Measurements from ENCODE around the gene PXYLP1.

Gene PXYLP1

DNA sequence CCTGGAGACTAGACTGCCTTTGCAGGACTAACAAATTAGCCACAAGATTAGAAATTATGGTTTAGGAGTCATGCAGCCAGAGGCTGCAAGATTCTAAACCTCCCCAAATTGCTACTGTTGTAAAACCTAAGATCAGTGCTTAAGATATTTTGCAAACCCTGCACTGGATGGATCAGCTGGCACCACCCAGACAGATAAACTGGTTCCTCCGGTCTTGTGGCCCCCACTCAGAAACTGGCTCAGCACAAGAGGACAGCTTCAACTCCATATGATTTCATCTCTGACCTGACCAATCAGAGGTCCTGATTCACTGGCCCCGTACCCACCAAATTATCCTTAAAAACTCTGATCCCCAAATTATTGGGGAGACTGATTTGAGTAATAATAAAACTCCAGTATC, 19.5 kb upstream of the PXYLP1 start:
- no peak for TF ChIP-seq POLR2A (IDR thresholded peaks at IDR 0.05; ENCODE audit: low read depth, low read length)
- FAIRE-seq: no peak
- DNase-seq (ENCODE audit: insufficient read length): no peak

DNA sequence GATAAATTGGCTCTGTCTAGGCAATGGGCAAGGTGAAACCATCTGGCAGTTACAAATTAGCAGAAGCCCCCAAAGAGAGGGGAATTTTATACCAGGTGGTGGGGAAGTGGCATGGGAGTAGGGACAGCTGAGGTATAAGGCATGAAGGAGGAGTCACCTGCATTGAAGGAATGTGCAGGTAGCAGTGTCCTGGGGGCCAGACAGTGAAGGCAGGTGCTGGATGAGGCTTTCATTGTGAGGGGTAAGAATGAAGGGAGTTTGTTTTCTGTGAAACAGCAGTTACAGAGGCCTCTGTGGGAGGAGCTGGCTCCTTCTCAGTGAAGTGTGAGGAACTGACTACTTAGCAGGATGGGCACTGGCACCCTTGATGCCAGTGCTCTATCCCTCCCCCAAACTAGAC, 19.1 kb upstream of the PXYLP1 start:
- TF ChIP-seq TAF1 (IDR thresholded peaks at IDR 0.05; ENCODE audit: borderline replicate concordance, low read depth, low read length): no peak
- no peak for TF ChIP-seq POLR2AphosphoS5 (IDR thresholded peaks at IDR 0.05; ENCODE audit: low read depth, low read length)
- TF ChIP-seq POLR2A (IDR thresholded peaks at IDR 0.05; ENCODE audit: low read depth, low read length): no peak
- no peak for FAIRE-seq

DNA sequence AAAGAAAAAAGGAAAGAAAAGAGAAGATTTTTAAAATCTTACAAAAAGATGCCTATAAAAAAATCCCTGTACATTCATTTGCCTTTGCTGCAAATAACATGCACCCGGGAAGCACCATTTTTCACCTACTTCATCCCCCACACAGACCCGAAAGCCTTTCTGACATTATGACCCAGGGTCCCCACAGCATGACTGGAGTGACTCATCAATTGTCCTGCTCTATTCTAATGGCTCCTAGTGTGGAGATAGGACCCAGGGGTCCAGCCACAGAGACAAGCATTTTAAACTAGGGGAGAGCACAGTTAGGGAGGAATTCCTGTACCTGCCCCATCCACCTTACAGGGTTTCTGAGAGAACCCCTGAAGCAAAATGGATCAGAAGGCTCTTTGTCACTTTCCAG, 14.7 kb upstream of the PXYLP1 start:
- TF ChIP-seq TAF1 (IDR thresholded peaks at IDR 0.05; ENCODE audit: borderline replicate concordance, low read depth, low read length): no peak
- no peak for TF ChIP-seq POLR2A (IDR thresholded peaks at IDR 0.05; ENCODE audit: low read depth, low read length)
- TF ChIP-seq POLR2AphosphoS5 (IDR thresholded peaks at IDR 0.05; ENCODE audit: low read depth, low read length): no peak
- no peak for FAIRE-seq
- DNase-seq (ENCODE audit: insufficient read length): no peak

More for the DNA sequence above, 19.1 kb upstream of the PXYLP1 start:
- no peak for DNase-seq (ENCODE audit: insufficient read length)

DNA sequence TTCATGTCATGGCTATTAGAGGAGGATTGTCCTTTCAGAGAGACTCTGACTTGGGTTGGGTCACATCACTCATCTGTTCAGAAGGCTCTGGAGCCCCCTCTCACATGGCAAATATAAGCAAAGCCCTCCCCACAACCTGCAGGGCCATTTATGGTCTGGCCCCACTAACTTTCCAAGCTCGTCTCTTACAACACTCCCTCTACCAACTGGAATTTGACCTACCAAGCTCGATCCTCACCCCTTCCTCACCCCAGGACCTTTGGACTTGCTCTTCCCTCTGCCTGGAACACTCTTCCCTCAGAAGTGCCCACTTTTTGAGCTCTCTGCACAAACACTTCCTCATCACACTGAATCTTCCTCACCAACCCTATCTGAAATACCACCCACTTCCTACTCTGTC, 14.2 kb upstream of the PXYLP1 start:
- FAIRE-seq: no peak
- TF ChIP-seq POLR2A (IDR thresholded peaks at IDR 0.05; ENCODE audit: low read depth, low read length) (no peak), POLR2AphosphoS5 (IDR thresholded peaks at IDR 0.05; ENCODE audit: low read depth, low read length) (no peak), TAF1 (IDR thresholded peaks at IDR 0.05; ENCODE audit: borderline replicate concordance, low read depth, low read length) (no peak)

DNA sequence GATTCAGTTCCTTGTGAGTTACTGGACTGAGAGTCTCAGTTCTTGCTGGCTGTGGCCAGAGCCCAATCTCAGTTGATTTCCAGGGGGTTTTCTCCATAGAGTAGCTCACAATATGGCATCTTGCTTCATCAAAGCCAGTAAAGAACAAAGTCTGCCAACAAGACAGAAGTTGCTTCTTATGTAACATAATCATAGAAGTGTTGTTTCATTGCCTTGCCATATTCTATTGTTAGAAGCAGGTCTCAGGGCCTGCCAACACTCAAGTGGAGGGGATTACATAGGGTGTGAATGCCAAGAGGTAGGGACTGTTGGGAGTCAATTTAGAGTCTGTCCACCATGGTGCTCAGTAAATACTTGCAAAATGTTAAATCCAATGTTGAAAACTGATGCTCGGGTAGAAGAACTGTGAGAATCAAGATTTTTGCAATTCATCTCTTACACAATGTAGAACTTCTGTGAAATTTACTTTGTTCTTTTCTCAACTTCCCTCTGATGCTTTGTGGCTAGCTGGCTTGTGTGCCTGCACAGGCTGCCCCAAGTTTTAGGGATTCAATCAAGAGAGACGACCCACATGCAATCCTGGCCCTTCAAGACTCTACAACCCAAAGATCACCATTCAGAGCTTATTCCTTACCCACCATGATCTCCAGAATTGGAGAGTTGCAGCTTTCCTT, 13.3 kb upstream of the PXYLP1 start:
- DNase-seq (ENCODE audit: insufficient read length) (no peak), FAIRE-seq (no peak)
- TF ChIP-seq TAF1 (IDR thresholded peaks at IDR 0.05; ENCODE audit: borderline replicate concordance, low read depth, low read length): no peak
- TF ChIP-seq POLR2A (IDR thresholded peaks at IDR 0.05; ENCODE audit: low read depth, low read length): no peak
- no peak for TF ChIP-seq POLR2AphosphoS5 (IDR thresholded peaks at IDR 0.05; ENCODE audit: low read depth, low read length)

More for the DNA sequence above, 14.2 kb upstream of the PXYLP1 start:
- DNase-seq (ENCODE audit: insufficient read length): no peak

DNA sequence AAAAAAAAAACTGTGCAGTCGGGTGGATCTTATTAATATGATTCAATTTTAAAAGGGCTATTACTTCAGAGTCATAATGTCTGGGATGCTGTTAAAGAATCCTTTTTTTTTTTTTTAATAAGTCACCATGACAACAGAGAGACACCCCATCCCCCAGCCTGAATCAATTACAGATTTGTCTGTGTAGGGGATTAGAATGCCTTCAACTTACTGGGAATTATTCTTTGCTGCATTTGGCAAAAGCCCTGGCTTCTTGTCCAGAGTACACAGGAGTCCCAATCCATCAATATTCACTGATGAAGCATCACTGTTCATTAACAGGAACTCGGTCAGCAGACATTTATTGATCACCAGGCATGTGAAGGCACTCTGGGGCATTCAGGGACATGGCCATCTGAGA, 12.7 kb upstream of the PXYLP1 start:
- no peak for FAIRE-seq
- DNase-seq (ENCODE audit: insufficient read length): no peak
- TF ChIP-seq TAF1 (IDR thresholded peaks at IDR 0.05; ENCODE audit: borderline replicate concordance, low read depth, low read length) (no peak), POLR2AphosphoS5 (IDR thresholded peaks at IDR 0.05; ENCODE audit: low read depth, low read length) (no peak), POLR2A (IDR thresholded peaks at IDR 0.05; ENCODE audit: low read depth, low read length) (no peak)

DNA sequence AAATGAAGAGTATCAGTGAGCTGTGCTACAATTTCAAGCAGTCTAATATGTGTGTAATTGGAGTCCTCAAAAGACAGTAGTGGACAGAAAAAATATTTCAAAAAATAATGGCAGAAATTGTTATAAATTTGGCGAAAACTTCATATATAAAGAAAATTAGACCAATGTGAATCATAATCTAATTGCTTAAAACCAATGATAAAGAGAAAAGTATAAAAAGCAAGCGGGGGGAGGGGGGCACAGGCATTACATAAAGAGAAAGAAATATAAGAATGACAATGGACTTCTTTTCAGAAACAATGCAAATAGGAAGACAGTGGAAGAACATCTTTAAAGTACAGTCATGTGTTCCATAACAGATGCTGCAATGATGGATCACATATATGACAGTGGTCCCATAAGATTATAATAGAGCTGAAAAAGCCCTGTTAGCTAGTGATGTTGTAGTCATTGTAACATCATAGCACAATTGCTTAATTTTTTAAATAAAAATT, 7.9 kb upstream of the PXYLP1 start:
- FAIRE-seq (no peak), DNase-seq (ENCODE audit: insufficient read length) (no peak)
- TF ChIP-seq TAF1 (IDR thresholded peaks at IDR 0.05; ENCODE audit: borderline replicate concordance, low read depth, low read length) (no peak), POLR2A (IDR thresholded peaks at IDR 0.05; ENCODE audit: low read depth, low read length) (no peak), POLR2AphosphoS5 (IDR thresholded peaks at IDR 0.05; ENCODE audit: low read depth, low read length) (no peak)

DNA sequence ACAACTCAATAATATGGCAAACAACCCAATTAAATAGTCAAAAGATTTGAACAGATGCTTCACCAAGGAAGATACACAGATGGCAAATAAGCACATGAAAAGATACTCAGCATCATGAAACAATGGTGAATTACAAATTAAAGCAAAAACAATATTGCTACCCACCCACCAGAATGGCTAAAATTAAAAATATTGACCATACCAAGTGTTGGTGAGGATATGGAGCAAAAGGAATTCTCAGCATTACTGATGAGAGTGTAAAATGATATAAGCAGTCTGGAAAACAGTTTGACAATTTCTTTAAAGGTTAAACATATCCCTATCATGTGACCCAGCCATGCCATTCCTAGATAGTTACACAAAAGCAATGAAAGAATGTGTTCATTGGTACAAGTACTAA, 5.7 kb upstream of the PXYLP1 start:
- FAIRE-seq: no peak
- TF ChIP-seq POLR2A (IDR thresholded peaks at IDR 0.05; ENCODE audit: low read depth, low read length) (no peak), POLR2AphosphoS5 (IDR thresholded peaks at IDR 0.05; ENCODE audit: low read depth, low read length) (no peak), TAF1 (IDR thresholded peaks at IDR 0.05; ENCODE audit: borderline replicate concordance, low read depth, low read length) (no peak)
- no peak for DNase-seq (ENCODE audit: insufficient read length)

DNA sequence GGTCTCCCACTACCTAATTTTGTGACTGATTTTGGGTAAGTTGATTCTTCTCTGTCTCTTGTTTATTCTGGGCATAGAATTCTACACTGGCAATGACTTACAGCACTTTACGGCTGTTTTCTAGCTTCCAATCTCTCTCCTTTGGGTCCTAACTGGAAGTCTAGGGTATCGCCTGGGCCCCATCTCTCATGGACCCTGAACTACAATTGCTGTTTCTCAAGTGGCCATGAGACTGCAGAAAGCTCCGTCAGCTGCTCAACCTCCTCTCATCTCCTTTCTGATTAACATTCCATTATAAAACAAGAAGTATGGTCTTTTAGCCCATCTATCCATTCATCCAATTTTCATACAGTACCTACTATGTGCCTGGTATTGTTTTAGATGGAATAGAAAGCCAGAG, 4.4 kb upstream of the PXYLP1 start:
- no peak for TF ChIP-seq TAF1 (IDR thresholded peaks at IDR 0.05; ENCODE audit: borderline replicate concordance, low read depth, low read length)
- TF ChIP-seq POLR2AphosphoS5 (IDR thresholded peaks at IDR 0.05; ENCODE audit: low read depth, low read length): no peak
- no peak for TF ChIP-seq POLR2A (IDR thresholded peaks at IDR 0.05; ENCODE audit: low read depth, low read length)
- DNase-seq (ENCODE audit: insufficient read length): no peak
- no peak for FAIRE-seq

DNA sequence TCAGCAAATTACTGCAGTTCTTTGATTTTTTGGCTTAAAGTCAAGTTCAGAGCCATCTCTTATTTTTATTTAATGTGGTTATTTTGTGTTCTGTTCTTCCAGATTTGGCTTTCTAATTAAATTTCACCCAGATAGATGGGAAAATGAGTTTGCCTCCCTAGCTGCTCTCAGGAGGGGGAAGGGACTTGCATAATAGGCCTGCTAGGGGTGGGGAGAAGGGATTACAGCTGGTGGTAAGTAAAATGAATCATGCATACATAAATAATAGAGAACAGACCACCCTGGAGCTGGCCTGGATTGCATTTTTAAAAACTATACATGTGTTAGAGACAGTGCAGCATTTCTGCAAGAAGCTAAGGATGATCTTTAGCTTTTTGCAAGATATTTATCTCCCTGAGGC, 3.9 kb upstream of the PXYLP1 start:
- DNase-seq (ENCODE audit: insufficient read length) (no peak), FAIRE-seq (no peak)
- TF ChIP-seq POLR2A (IDR thresholded peaks at IDR 0.05; ENCODE audit: low read depth, low read length): no peak
- TF ChIP-seq TAF1 (IDR thresholded peaks at IDR 0.05; ENCODE audit: borderline replicate concordance, low read depth, low read length): no peak
- no peak for TF ChIP-seq POLR2AphosphoS5 (IDR thresholded peaks at IDR 0.05; ENCODE audit: low read depth, low read length)

DNA sequence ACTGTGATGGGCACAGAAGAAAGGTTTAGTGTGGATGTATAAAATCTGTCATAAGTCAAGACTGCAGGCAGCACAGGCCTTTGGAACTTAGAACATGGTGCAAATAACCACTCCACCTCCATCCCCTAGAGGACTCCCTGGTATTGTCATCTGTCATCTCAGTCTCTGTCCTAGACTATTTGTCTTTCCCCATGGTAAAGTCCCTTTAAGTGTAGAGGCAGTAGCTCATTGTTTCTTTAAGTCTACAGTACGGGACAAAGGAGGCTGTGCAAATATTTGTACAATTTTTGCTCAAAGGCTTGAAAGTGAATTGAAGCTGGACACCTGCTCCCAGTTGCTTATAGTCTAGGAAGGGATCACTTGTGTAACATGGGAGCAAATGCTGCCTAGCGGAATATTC, 3.2 kb upstream of the PXYLP1 start:
- DNase-seq (ENCODE audit: insufficient read length) (no peak), FAIRE-seq (no peak)
- TF ChIP-seq POLR2AphosphoS5 (IDR thresholded peaks at IDR 0.05; ENCODE audit: low read depth, low read length): no peak

DNA sequence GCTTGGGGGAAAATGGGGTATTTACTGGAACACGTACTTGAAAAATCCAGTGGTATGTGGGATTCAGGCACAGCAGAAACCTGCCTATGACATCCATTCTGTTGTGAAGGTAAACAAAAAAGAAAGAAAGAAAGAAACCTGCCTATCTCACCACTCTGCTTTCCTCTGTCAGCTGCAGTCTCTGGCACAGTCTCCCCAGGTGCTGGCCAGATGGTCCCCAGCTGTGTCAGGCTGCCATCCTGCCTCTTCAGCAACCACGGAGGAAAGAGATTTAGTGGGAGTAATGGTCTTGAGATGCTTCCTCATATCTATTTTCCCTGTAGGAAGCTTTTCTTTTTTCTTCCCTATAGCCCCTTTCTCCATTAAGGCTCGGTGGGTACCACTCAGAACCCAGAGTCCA, 2.5 kb upstream of the PXYLP1 start:
- no peak for DNase-seq (ENCODE audit: insufficient read length)
- TF ChIP-seq TAF1 (IDR thresholded peaks at IDR 0.05; ENCODE audit: borderline replicate concordance, low read depth, low read length) (no peak), POLR2AphosphoS5 (IDR thresholded peaks at IDR 0.05; ENCODE audit: low read depth, low read length) (no peak), POLR2A (IDR thresholded peaks at IDR 0.05; ENCODE audit: low read depth, low read length) (no peak)
- FAIRE-seq: no peak

DNA sequence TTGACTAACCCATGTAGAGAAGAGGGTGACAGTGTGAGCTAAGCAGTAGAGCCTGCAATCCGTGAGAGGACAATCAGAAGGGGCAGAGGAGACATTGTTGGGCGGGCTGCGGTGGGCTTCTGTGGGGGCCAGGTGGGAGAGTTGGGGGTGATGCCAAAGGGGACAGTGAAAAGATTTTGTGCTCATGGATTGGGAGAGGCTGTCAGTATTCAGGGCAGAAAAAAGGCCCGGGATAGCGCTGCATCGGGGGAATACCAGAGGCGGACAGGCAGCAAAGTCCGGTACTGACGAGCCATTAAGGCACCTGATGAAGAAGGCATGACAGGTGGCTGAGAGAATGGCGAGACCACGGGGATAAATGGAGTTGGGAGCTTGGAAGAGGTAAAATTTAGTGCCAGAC, 1.3 kb upstream of the PXYLP1 start:
- TF ChIP-seq POLR2A (IDR thresholded peaks at IDR 0.05; ENCODE audit: low read depth, low read length): no peak
- no peak for TF ChIP-seq TAF1 (IDR thresholded peaks at IDR 0.05; ENCODE audit: borderline replicate concordance, low read depth, low read length)
- no peak for TF ChIP-seq POLR2AphosphoS5 (IDR thresholded peaks at IDR 0.05; ENCODE audit: low read depth, low read length)
- FAIRE-seq (no peak), DNase-seq (ENCODE audit: insufficient read length) (no peak)
